GM06990 (cell line): ENCODE results near the gene F9.
"Not testable (repeated sequence)": the region's sequence is repeated elsewhere in the genome, so short reads cannot be mapped to it uniquely, and the experiment has no call there.

Experiments
- DNase-seq: peaks from one replicate; pipeline ENCODE4 v3.0.0-alpha.2; 2011; ENCODE audit not compliant: insufficient read length; ENCODE audit errors: extremely low read depth
- H3K27me3 ChIP-seq: replicated peaks from 2 replicates; pipeline ENCODE4 v1.6.0; 2011; ENCODE audit warnings: low read length; ENCODE audit not compliant: control insufficient read depth, insufficient read depth
- H3K36me3 ChIP-seq: 2 replicates; pipeline ENCODE4 v1.5.1; 2011; ENCODE audit warnings: low read length; ENCODE audit not compliant: control insufficient read depth, insufficient read depth
- H3K4me3 ChIP-seq: replicated peaks from 2 replicates; pipeline ENCODE4 v1.5.1; 2011; ENCODE audit warnings: low read depth, mild to moderate bottlenecking, control low read depth, low read length
- CTCF ChIP-seq: IDR thresholded peaks from 2 replicates; pipeline ENCODE4 v1.5.1; 2011; ENCODE audit warnings: low read length, control low read depth, mild to moderate bottlenecking, inconsistent platforms; ENCODE audit not compliant: insufficient read depth, poor library complexity, severe bottlenecking

F9 gene

GRCh38 chrX:139518475-139518874 is 12.1 kb upstream of the F9 start:
- H3K27me3 ChIP-seq, result no peaks in the 10 kb centered on the region
- peak; percentile 10 for DNase-seq
- no peak overlapping the region for H3K4me3 ChIP-seq
- no peaks in the 10 kb centered on the region for H3K36me3 ChIP-seq
- no peak for TF ChIP-seq CTCF

- not testable (repeated sequence) for H3K36me3 ChIP-seq, H3K27me3 ChIP-seq, H3K4me3 ChIP-seq, DNase-seq
Measured at GRCh38 chrX:139528829-139529228, 1.7 kb upstream of the F9 start.

- H3K4me3 ChIP-seq, result no peak overlapping the region
- TF ChIP-seq CTCF, result no peak
- H3K36me3 ChIP-seq, result no peaks in the 10 kb centered on the region
- H3K27me3 ChIP-seq, result no peaks in the 10 kb centered on the region
- DNase-seq, result no peak
Measured at GRCh38 chrX:139532834-139533233, 2.3 kb downstream of the F9 start.

- Histone ChIP-seq H3K36me3 (no peaks in the 10 kb centered on the region), H3K4me3 (no peak overlapping the region), H3K27me3 (no peaks in the 10 kb centered on the region)
- no peak for DNase-seq
- no peak for TF ChIP-seq CTCF
Measured at GRCh38 chrX:139533444-139533843, 2.9 kb downstream of the F9 start.

GRCh38 chrX:139538907-139539790 is 8.6 kb downstream of the F9 start:
- Histone ChIP-seq H3K4me3 (no peak overlapping the region), H3K27me3 (no peaks in the 10 kb centered on the region), H3K36me3 (no peaks in the 10 kb centered on the region)
- TF ChIP-seq CTCF, result no peak
- DNase-seq, result no peak

GRCh38 chrX:139542652-139543051 is 12.1 kb downstream of the F9 start:
- no peak for TF ChIP-seq CTCF
- DNase-seq, result no peak
- no peak overlapping the region for H3K4me3 ChIP-seq
- H3K27me3 ChIP-seq, result no peaks in the 10 kb centered on the region
- no peaks in the 10 kb centered on the region for H3K36me3 ChIP-seq
